Fibroblast of the aortic adventitia (primary cell): ENCODE measurements around the gene CPT1B. TPM values are rescaled to one million over a fixed set of nuclear protein-coding genes. Genes with fewer than 3 reads are reported as not detected.

Experiments
- DNase-seq: peaks from one replicate; pipeline ENCODE4 v3.0.0-alpha.2; 2010; ENCODE audit warnings: low read depth
- H3K4me3 ChIP-seq: 2 replicates; pipeline ENCODE4 v1.5.1; 2011; ENCODE audit warnings: low read depth, mild to moderate bottlenecking, control low read depth, low read length, moderate library complexity
- CTCF ChIP-seq: IDR thresholded peaks from 2 replicates; pipeline ENCODE4 v1.5.1; 2011; ENCODE audit warnings: mild to moderate bottlenecking, low read length, control low read depth, inconsistent platforms; ENCODE audit not compliant: insufficient read depth
- total RNA-seq: library from RNA; depleted of rRNA; stranded (reverse); fragments of >200 nt; gene quantifications from 2 replicates; pipeline ENCODE4 v1.2.3, GENCODE V29; 2012; ENCODE audit warnings: low replicate concordance

CPT1B gene
- total RNA-seq, 1 donor: 1.1 TPM

- no peak for DNase-seq
- H3K4me3 ChIP-seq: no peak overlapping the region
- no peak for TF ChIP-seq CTCF
These were observed 26.9 kb upstream of the CPT1B start for GRCh38 chr22:50605002-50605612.

DNA sequence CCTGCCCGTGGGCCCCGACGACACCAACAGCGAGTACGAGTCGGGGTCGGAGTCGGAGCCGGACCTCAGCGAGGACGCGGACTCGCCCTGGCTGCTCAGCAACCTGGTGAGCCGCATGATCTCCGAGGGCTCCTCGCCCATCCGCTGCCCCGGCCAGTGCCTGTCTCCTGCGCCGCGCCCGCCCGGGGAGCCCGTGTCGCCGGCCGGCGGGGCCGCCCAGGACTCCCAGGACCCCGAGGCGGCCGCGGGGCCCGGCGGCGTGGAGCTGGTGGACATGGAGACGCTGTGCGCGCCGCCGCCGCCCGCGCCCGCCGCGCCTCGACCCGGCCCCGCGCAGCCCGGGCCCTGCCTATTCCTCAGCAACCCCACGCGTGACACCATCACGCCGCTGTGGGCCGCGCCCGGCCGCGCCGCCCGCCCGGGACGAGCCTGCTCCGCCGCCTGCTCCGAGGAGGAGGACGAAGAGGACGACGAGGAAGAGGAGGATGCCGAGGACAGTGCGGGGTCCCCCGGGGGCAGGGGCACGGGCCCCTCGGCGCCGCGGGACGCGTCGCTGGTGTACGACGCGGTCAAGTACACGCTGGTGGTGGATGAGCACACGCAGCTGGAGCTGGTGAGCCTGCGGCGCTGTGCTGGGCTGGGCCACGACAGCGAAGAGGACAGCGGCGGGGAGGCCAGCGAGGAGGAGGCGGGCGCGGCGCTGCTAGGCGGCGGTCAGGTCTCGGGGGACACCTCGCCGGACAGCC, 26.2 kb upstream of the CPT1B start:
- no peak overlapping the region for H3K4me3 ChIP-seq
- TF ChIP-seq CTCF: no peak
- no peak for DNase-seq

DNA sequence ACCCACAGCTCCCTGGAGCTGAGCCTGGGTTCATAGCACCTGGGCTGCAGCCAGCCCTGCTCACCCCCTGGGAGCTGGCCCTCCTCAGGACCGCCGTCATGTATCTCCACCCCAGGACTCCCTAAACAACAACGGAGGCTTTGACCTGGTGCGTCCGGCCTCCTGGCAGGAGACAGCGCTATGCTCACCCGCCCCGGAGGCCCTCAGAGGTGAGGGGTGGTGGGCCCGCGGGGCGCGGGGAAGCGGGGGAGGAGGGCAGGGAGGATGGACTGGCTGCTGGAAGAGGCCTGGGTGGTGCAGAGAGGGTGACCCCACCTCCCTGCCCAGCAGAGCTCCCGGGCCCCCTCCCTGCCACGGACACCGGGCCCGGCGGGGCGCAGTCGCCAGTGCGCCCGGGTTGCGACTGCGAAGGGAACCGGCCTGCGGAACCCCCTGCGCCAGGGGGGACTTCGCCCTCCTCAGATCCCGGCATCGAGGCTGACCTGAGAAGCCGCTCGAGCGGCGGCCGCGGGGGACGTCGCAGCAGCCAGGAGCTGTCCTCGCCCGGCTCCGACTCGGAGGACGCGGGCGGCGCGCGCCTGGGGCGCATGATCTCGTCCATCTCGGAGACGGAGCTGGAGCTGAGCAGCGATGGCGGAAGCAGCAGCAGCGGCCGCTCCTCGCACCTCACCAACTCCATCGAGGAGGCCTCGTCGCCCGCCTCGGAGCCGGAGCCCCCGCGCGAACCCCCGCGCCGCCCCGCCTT, 25.5 kb upstream of the CPT1B start:
- H3K4me3 ChIP-seq: no peak overlapping the region
- no peak for TF ChIP-seq CTCF
- no peak for DNase-seq

GRCh38 chr22:50602338-50602700, 24.1 kb upstream of the CPT1B start:
- H3K4me3 ChIP-seq: no peak overlapping the region
- TF ChIP-seq CTCF: no peak
- DNase-seq: no peak

DNA sequence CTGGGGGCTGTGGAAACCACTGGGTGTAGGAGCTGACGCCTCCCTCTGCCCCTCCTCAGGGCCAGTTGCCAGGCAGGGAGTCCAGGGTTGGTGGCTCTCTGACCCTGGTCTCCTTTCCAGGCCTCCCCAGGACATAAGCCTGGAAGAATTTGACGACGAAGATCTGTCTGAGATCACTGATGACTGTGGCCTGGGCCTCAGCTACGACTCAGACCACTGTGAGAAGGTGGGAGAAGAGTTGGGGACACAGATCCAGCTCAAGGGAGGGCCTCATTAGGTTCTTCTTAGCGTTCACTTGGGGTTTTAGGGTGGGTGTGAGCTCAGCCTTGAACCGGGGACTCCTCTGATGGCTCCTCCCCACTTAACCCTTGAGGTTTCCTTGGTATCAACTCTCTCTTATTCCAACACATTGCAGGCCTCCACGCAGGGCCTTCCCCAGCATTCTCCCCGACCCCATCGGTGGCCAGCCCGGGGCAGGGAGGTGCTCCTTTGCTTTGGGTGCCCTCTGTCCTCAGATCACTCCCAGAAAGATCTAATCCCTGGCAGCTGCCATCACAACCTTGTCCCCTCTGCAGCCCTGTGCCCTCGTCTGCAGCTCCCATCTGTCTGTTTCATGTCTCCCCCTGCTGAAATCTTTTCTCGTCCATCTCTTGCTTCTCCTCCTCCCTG, 23.6 kb upstream of the CPT1B start:
- TF ChIP-seq CTCF: no peak
- no peak overlapping the region for H3K4me3 ChIP-seq
- no peak for DNase-seq

DNA sequence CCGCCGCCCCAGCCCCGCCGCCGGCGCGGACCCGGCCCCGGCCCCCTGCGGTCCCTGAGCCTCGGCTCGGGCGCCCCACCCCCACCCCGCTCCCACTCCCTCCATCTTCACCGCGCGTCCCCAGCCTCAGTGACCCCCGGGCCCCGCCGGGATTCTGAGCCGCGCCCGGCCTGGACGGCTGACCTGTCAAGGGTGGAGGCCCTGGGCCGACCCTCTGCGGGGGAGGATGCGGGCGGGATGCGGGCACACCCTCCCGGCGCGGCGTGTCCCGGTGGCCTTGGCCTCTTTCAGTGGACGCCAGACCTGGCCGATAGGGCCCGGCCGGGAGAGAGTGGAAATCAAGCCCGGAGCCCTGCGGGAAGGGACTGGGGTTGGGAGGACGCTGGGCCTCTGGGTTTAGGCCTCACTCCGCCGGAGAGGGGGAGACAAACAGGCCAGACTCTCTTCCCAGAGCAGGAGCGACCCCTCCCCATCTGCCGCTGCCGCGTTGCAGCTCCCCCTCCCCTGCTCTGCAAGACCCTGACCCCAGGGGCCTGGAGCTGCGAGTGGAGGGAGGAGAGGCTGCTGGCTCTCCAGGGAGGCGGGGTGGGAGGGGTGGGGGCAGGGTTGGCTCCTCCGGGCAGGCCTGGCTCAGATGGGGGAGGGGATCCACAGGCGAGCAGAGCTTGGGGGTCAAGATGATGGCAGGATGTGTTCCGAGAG, 22.9 kb upstream of the CPT1B start:
- DNase-seq: no peak
- no peak overlapping the region for H3K4me3 ChIP-seq
- TF ChIP-seq CTCF: no peak
